Bronchial epithelial cell (primary cell): ENCODE results near the gene ALX4. TPM values are rescaled to one million over a fixed set of nuclear protein-coding genes. Genes with fewer than 3 reads are reported as not detected.

Experiments used
- DNase-seq: peaks from one replicate; pipeline ENCODE4 v3.0.0-alpha.2; 2010; ENCODE audit warnings: low read depth
- FAIRE-seq: peaks from 2 replicates; lab custom pipeline; 2011; peaks lifted over from hg19 to GRCh38; lab: Jason Lieb, UNC
- H3K27me3 ChIP-seq: 2 replicates; pipeline ENCODE4 v1.5.1; 2011; ENCODE audit warnings: low read length; ENCODE audit not compliant: control insufficient read depth, insufficient read depth
- H3K36me3 ChIP-seq: 2 replicates; pipeline ENCODE4 v1.5.1; 2011; ENCODE audit warnings: low read length; ENCODE audit not compliant: control insufficient read depth, insufficient read depth
- H3K4me3 ChIP-seq: 2 replicates; pipeline ENCODE4 v1.5.1; 2011; ENCODE audit warnings: mild to moderate bottlenecking, low read depth, low read length, control low read depth
- total RNA-seq: library from RNA; depleted of rRNA; stranded (reverse); fragments of >200 nt; gene quantifications from 2 replicates; pipeline ENCODE4 v1.2.1, GENCODE V29; 2014
- TF ChIP-seq, protein P1 (sequence below): IDR thresholded peaks from 2 replicates; pipeline ENCODE4 v1.5.1; 2011; ENCODE audit warnings: mild to moderate bottlenecking, moderate library complexity, low read length, control low read depth, inconsistent platforms; ENCODE audit not compliant: insufficient read depth, severe bottlenecking

Gene ALX4
- total RNA-seq, 1 donor from 2014 or later: under 0.01 TPM

DNA sequence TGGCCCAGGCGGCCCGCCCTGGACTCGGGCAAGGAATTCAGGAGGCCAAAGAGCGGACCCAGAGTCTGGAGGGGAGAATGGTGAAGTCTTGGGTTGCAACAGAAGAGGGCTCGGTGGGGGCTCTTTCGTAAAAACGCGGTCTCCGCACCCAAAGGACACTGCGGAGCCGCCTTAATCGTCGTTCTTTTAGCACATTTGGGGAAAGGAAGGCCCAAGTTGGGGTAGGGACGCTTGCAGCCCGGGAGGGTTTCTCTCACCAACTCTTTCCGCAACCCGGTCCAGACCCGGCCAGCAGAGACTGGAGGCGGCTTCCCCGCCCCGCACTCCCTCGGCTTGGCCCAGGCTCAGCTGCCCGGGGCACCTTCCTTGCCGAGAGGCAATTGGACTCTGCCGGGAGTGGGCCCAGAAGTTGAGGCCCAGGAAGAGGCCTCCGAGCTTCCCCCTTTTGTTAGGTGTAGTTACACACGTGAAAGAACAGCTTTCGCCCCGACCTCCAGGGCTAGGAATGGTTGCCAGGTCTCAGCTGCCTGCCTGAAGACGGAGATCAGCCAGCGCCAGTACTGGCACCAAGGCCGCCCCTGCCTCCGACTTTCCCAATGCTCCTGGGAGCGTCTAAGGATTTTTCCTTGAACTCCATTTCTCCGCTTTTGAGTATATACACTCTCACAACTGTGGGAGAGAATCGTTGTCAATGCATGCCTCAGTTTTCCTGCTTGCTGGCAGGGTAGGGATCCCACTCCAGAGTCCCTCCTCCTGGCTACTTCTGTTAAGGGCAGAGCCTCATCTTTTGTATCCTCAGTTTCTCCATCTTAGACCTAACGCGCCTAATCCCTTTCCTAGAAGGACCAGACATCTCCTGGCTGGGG is 3.7 kb downstream of the ALX4 start:
- Histone ChIP-seq H3K27me3 (peaks cover 83% of the 10 kb centered on the region), H3K36me3 (no peaks in the 10 kb centered on the region), H3K4me3 (no peak overlapping the region)
- DNase-seq (no peak), FAIRE-seq (no peak)
- TF ChIP-seq, protein P1, sequence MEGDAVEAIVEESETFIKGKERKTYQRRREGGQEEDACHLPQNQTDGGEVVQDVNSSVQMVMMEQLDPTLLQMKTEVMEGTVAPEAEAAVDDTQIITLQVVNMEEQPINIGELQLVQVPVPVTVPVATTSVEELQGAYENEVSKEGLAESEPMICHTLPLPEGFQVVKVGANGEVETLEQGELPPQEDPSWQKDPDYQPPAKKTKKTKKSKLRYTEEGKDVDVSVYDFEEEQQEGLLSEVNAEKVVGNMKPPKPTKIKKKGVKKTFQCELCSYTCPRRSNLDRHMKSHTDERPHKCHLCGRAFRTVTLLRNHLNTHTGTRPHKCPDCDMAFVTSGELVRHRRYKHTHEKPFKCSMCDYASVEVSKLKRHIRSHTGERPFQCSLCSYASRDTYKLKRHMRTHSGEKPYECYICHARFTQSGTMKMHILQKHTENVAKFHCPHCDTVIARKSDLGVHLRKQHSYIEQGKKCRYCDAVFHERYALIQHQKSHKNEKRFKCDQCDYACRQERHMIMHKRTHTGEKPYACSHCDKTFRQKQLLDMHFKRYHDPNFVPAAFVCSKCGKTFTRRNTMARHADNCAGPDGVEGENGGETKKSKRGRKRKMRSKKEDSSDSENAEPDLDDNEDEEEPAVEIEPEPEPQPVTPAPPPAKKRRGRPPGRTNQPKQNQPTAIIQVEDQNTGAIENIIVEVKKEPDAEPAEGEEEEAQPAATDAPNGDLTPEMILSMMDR: no peak

DNA sequence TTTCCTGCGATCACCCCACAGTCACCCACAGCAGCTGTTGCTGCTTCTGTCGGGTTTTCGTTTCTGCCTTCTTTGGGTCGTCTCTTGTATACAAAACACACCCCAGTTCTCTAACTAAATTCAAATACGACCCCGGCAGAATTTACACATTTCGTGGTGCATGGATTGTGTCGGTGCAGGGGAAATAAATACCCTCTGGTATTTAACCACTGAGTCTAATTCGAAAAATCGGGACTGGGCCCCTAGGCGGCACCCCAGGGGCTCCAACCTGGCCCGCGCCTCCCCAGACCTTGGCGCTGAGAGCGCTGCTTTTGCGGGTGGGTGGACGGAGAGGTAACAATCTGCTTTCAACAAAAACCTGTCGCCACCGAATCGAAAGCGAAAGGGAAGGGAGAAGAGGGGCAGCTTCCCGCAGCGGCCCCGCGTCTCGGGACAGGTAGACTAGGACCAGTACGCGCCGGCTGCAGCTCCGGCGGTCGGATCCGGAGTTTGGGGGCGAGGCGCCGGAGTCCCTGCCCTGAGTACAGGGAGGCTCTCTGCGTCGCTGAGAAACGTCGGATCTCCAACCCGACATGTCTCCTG is 4.4 kb downstream of the ALX4 start:
- no peak overlapping the region for H3K4me3 ChIP-seq
- DNase-seq (no peak), FAIRE-seq (no peak)
- peaks cover 76% of the 10 kb centered on the region for H3K27me3 ChIP-seq
- TF ChIP-seq, protein P1: no peak
- no peaks in the 10 kb centered on the region for H3K36me3 ChIP-seq

DNA sequence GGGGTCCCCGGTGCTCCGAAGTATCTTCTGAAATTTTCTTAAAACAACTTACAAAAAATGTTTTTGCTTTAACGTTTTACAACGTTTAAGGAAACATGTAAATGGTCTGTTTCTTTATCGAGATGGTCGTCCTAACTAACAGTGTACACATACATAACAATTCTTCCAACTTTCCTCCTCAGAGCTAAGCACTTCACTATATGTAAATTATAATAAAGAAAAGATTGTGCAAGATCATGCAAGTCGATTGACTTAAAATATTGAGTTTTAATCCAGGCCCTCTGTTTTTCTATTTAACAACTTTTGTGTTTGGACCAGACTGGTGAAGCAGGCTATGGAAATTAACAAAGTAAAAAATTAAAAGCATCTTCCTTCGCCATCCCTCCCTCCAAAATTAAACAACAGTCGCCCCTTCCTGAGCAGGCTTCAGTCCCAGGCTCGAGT is 4.9 kb downstream of the ALX4 start:
- FAIRE-seq (no peak), DNase-seq (no peak)
- Histone ChIP-seq H3K4me3 (no peak overlapping the region), H3K27me3 (peaks cover 72% of the 10 kb centered on the region), H3K36me3 (no peaks in the 10 kb centered on the region)
- TF ChIP-seq, protein P1: no peak

DNA sequence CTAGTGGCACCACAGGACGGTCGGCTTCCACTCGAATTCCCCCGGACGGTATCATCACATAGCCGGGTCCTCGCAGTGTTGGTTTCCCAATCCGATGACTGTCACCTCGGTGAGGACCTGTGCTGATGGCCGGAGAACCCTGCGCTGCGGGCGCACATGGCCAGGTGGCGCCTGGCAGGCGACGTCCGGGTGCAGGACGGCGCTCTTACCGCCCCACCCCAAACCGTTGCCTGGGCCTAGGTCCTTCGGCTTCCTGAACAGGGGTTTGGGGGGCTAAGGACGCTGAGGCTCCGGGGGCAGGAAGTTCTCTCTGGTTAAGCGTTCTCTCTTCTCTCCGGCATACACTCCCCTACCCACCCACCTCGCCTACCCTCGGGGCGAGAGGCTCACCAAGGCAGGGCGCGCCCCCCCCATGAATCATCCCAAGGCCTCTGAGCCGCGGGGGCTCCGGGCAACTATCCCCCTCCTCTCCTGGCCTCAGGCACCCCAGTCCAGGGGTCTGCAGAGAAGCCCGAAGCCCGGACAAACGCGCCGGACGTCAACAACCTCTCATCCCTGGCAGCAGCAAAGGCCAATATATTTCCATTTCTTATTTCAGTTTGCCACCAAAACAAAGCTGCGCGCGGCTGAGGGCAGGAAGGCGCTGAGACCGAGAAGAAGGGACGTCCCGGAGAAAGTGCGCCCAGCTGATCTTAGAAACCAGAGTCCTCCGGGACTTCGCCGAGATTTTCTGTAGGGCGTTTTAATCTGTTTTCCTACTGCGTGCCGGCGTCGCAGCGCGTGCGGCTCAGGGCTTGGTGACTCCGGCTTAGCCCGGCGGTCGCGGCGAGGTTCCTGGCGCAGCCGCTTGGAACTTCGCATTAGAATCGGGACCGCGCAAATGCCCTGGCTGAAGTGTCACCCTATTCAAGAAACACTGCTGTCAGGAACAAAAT is 5.6 kb downstream of the ALX4 start:
- H3K27me3 ChIP-seq: peaks cover 67% of the 10 kb centered on the region
- TF ChIP-seq, protein P1: no peak
- no peak overlapping the region for H3K4me3 ChIP-seq
- FAIRE-seq: no peak
- no peak for DNase-seq
- H3K36me3 ChIP-seq: no peaks in the 10 kb centered on the region

DNA sequence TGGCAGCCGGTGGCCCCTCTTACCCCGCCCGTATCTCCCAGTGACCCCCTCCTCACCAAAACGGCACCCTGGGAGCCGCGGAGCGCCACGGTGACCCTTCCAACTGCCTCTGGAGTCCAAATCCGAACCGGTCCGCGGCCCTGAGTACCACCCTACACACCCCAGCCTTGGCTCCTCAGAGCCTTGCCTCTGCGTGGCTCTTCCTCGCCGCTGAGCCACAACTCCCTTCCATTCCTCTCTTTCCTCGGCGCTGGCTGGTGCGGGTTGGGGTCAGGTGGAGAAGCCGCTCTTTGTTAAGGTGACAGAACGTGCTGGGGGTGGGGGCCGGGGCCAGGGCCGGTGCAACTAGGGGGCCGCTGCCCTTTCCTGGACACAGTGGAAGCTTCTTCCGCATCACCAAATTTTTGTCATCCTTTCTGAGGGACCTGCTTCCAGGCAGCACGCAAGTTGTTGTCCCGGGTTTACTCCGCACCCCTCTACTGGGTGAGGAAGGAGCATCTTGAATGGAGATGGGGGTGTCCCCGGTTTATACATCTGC is 6.5 kb downstream of the ALX4 start:
- Histone ChIP-seq H3K27me3 (peaks cover 59% of the 10 kb centered on the region), H3K4me3 (no peak overlapping the region), H3K36me3 (no peaks in the 10 kb centered on the region)
- TF ChIP-seq, protein P1: no peak
- no peak for FAIRE-seq
- no peak for DNase-seq
